AG04449 (cell line): ENCODE measurements around the gene SRBD1.

Experiments used
- CTCF ChIA-PET: fragments of 350-600 bp; formaldehyde crosslinking; extraction: SDS; loops from one replicate; lab custom pipeline; 2021; ENCODE audit warnings: antibody characterized with exemption; lab: Yijun Ruan, JAX
- POLR2A ChIA-PET: fragments of 400-600, 350-600 bp; formaldehyde crosslinking; extraction: SDS; loops from one replicate; lab custom pipeline; 2020; ENCODE audit warnings: antibody characterized with exemption, inconsistent platforms; lab: Yijun Ruan, JAX
- DNase-seq: peaks from one replicate; pipeline ENCODE4 v3.0.0-alpha.2; 2010; ENCODE audit warnings: low read depth, low spot score
- H3K4me3 ChIP-seq: 2 replicates; pipeline ENCODE4 v1.5.1; 2011; ENCODE audit warnings: low read depth, mild to moderate bottlenecking, control low read depth, low read length
- CTCF ChIP-seq: IDR thresholded peaks from one replicate; pipeline ENCODE4 v1.5.1; 2011; ENCODE audit warnings: mild to moderate bottlenecking, moderate library complexity, low read length, control low read depth, inconsistent platforms; ENCODE audit not compliant: insufficient read depth; ENCODE audit errors: missing control alignments

SRBD1 gene

GRCh38 chr2:45391866-45392265, 219.2 kb downstream of the SRBD1 start:
- DNase-seq: peak; percentile 24
- ChIA-PET POLR2A (no interaction called here), CTCF (no interaction called here)
- H3K4me3 ChIP-seq: no peak overlapping the region
- no peak for TF ChIP-seq CTCF

- no peak overlapping the region for H3K4me3 ChIP-seq
- ChIA-PET POLR2A (no interaction called here), CTCF (no interaction called here)
- no peak for DNase-seq
- TF ChIP-seq CTCF: no peak
Observed at GRCh38 chr2:45390861-45391260, 220.2 kb downstream of the SRBD1 start.

- no peak for TF ChIP-seq CTCF
- no peak for DNase-seq
- POLR2A ChIA-PET: no interaction called here
Observed at GRCh38 chr2:45390441-45390840, 220.6 kb downstream of the SRBD1 start.

GRCh38 chr2:45388541-45389100, 222.4 kb downstream of the SRBD1 start:
- POLR2A ChIA-PET: no interaction called here
- CTCF ChIA-PET: no interaction called here
- no peak for TF ChIP-seq CTCF
- no peak for DNase-seq
- H3K4me3 ChIP-seq: no peak overlapping the region

More at GRCh38 chr2:45390441-45390840, 220.6 kb downstream of the SRBD1 start:
- no peak overlapping the region for H3K4me3 ChIP-seq
- CTCF ChIA-PET: no interaction called here

- CTCF ChIA-PET: no interaction called here
- no peak for TF ChIP-seq CTCF
- POLR2A ChIA-PET: no interaction called here
- DNase-seq: no peak
- no peak overlapping the region for H3K4me3 ChIP-seq
Observed at GRCh38 chr2:45382744-45383143, 228.3 kb downstream of the SRBD1 start.

- CTCF ChIA-PET: no interaction called here
Observed at GRCh38 chr2:45380131-45380836, 230.8 kb downstream of the SRBD1 start.

More at GRCh38 chr2:45380131-45380836, 230.8 kb downstream of the SRBD1 start:
- POLR2A ChIA-PET: no interaction called here
- no peak for DNase-seq
- TF ChIP-seq CTCF: no peak
- H3K4me3 ChIP-seq: no peak overlapping the region
